AG20443 (cell line): ENCODE results near the gene BPTF.
"Not testable (repeated sequence)": the region's sequence is repeated elsewhere in the genome, so short reads cannot be mapped to it uniquely, and the experiment has no call there.

Experiments used
- DNase-seq: peaks from one replicate; pipeline ENCODE4 v3.0.0; 2012; ENCODE audit warnings: low spot score, mixed read lengths

The BPTF gene

DNA sequence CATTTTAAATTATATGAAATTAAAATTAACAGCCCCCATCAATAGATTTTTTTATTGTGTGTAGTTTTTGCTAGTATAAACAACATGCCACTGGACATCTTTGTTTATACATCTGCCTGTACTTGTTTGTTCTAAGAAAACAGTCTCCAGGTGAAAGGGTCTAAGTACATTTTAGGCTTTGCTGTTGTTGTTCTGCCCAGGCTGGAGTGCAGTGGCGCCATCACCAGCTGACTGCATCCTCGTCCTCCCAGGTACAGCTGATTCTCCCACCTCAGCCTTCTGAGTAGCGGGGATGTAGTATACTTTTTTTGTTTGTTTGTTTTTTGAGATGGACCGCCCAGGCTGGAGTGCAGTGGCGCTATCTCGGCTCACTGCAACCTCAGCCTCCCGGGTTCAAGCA is 145.5 kb downstream of the BPTF start:
- DNase-seq = no peak

DNA sequence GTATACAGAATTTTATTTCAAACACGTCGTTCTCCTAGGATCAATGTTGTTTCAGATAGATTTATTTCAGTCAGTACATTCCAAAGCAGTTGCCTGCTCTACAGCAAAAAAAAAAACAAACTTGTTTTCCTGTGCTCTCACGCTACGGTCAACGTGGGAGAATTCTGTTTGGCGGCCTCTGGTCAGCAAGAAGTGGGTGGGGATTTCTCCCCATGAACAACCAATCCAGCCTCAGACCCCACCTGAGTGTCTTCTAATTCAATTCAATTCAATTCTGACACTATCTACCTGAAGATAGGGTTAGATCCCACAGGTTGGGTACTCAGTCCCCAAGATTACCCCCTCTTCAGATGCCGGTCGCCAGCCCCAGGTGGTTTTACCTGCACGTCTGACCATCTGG is 148.9 kb downstream of the BPTF start:
- DNase-seq = no peak

GRCh38 chr17:67974598-67975066 is 149.3 kb downstream of the BPTF start:
- no peak for DNase-seq

DNA sequence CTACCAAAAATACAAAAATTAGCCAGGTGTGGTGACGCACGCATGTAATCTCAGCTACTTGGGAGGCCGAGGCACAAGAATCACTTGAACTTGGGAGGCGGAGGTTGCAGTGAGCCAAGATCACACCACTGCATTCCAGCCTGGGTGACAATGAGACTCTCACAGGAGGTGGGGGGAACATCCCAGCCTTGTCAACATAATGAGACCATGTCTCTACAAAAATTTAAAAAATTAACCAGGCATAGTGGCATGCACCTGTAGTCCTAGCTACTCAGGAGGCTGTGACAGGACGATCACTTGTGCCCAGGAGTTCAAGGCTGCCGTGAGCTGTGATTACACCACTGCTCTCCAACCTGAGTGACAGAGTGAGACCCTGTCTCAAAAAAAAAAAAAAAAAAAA is 151.0 kb downstream of the BPTF start:
- DNase-seq = not testable (repeated sequence)

DNA sequence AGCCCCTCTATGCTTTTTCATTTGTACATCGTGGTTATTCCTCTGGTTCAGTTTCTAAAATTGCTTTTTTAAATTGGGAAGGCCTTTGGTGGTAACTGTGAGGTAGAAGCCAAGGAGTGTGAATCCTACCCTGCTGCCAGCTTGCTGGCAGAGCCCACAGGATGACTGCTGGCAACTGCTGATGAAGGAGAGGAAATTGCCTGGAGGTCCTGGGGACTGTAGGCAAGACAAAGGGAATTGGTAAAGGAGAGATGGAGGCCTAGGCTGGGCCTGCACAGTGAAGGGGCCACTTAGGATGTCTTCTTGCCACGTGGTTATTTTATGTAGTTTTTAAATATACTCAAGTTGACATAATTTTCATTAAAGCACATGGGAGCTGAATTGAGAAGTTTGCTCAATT is 155.2 kb downstream of the BPTF start:
- no peak for DNase-seq

- DNase-seq = not testable (repeated sequence)
These were observed 155.6 kb downstream of the BPTF start for GRCh38 chr17:67980883-67981282.

- no peak for DNase-seq
These were observed 156.8 kb downstream of the BPTF start for GRCh38 chr17:67982034-67982640.

DNA sequence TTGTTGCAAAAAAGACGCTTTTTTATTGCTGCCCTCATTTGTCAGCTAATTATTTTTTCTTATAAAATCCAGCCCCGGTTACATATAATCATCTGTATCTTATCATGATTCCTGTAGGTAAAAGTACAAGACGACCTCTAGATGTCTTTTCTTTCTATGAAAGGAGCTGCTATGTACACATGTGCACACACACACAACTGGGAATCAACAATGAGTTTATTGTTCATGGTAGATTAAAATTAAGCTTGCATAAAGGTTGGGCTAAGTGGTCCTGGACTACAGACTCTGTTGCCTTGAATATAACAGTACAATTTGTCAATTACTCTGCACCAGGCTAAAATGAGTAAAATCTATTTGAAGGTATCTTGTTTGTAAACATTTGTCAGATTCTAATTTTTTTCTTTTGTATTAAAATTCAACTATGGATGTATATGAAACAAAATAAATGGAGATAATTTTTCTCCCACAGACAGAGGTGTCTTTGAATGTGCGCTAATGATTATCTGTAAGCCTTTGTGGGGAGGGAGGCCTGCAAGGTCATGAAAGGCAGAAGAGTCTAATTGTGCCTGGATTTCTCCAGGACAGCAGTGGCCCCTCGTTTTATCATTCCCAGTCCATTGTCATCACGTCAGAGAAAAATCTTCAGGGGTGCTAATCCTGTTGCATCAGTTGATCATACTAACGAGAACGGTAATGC is 157.5 kb downstream of the BPTF start:
- no peak for DNase-seq

- DNase-seq = no peak
These were observed 158.0 kb downstream of the BPTF start for GRCh38 chr17:67983383-67983688.

GRCh38 chr17:67990909-67991308 is 165.6 kb downstream of the BPTF start:
- no peak for DNase-seq

- no peak for DNase-seq
These were observed 167.3 kb downstream of the BPTF start for GRCh38 chr17:67992548-67993152.

DNA sequence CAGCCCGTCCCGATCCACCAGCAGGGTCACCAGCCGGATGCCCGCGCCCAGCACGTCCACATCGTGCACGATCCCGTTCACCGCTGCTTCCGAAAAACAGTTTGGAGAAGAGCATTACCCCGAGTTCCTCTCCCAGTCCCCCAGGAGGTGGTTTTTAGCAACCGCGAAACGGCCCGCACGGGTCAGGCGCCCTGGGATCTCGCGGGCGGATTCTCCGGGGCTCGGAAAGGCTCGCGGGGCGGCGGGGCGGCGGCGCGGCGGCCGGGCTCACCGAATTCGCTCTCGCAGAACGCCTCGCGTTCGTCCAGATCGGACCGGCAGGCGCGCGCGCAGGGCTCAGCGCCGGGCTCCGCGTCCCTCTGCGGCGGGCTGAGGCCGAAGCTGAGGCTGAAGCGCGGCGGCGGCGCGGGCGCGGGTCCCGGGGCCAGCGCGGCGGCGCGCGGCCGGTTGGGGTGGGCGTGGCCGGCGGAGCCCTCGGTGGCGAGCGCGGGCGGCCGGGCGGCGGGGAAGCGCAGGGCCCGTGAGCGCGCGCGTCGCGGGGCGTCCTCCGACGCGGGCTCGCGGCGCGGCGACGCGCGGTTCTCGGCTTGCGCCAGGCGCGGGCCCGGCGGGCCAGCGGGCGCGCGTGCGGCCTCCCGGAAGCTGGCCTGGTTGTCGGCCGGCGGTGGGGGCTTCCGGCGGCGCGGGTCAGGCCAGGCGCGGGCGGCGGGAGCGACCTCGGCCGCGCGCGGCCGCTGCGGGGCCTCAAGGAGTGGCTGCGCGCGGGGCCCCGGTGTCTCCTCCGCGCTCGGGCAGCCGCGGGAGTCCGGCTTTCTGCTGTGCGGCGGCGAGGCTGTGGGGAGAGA is 168.1 kb downstream of the BPTF start:
- peak; percentile 94 for DNase-seq

- DNase-seq = no peak
These were observed 168.7 kb downstream of the BPTF start for GRCh38 chr17:67993998-67994361.

- DNase-seq = peak; percentile 72
These were observed 169.7 kb downstream of the BPTF start for GRCh38 chr17:67994817-67995569.

DNA sequence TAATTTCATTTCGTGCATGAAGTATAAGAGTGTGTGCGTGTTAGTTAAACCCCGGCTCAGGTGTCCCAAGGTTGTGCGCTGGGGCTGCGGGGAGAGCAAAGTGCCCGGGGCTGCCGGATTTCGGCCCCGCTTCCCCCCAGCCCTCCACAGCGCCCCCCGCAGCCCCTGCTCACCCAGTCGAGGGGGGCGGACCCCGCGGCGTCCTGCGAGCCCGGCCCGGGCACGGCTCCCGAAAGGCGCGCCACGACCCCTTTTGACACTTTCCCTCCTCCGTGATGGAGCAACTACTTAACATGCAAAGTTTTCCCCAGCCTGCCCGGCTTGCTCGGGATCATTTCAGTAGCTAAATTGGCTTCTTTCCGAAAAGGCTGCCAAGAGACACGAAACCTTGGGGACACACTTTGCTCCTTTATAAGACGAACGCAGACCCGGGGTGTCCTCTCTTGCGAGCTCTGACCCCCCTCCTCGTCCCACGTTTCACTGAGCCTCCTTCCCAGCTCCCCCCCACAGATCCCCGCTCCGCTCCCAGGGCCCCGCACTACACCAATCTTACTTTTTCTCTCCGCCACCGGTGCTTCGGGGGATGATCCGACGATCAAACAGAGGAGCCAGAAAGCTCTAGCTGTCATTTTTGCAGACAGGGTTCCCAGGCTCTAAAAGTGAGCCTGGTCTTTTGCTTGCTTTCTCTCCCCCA is 170.4 kb downstream of the BPTF start:
- DNase-seq = peak; percentile 21

DNA sequence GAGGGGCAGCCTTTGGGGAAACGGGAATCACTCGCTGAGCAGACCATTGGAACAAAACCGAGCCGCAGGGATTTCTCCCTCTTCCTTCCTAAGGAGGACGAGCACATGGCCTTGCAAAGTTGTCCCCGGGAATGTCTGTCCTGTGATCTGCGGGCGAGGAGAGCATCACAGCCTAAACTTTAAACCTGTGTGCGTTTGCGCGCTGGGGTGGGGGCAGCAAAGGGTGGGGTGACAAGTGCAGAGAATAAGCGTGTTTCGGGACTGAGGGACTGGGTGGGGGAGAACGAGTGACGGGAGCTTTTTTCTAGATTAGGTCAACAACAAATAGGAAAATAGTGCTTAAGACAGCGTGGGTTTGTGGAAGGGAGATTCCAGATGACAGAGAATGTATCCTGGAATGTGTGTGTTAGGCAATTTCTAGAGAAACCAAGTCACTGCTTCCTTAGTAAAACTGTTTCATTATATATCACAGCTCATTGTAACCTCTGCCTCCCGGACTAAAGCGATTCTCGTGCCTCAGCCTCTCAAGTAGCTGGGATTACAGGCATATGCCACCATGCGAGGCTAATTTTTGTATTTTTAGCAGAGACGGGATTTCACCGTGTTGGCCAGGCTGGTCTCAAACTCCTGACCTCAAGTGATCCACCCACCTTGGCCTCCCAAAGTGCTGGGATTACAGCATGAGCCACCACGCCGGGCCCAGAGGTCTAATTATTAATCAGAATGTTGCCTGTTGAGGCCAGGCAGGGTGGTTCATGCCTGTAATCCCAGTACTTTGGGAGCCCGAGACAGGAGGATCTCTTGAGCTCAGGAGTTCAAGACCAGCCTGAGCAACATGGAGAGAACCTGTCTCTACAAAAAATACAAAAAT is 171.2 kb downstream of the BPTF start, which contains the start of gene C17orf58:
Gene C17orf58, minus strand, starts transcription at position 169 of the 871 bp plus-strand sequence. CDS start 271 bp downstream, outside the sequence.
- DNase-seq = peak; percentile 16

DNA sequence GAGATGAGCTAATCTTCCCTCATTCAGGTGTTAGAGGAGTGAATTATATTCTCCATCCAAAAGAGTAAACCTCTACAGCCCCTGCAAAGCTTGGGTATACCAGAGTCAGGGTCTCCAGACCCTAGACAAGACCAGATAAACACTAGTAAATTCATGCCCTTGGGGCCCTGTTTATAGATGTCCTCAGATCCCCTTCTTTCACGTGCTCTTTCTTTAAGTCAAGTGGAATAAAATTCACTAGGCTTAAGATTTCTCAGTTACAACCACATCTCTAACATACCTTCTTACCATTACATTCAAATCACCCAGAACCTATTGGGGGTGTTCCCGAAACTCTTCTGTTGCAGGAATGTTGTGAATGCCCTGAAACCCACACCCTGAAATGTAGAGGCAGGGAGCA is 173.2 kb downstream of the BPTF start:
- no peak for DNase-seq

GRCh38 chr17:67999291-67999911 is 174.1 kb downstream of the BPTF start:
- no peak for DNase-seq

GRCh38 chr17:68004201-68004600 is 178.9 kb downstream of the BPTF start:
- no peak for DNase-seq

GRCh38 chr17:68006797-68007196 is 181.5 kb downstream of the BPTF start:
- DNase-seq = peak; percentile 14
